Kidney (tissue), 14 donors: ENCODE measurements around the gene CNTD1. TPM values are rescaled to one million over a fixed set of nuclear protein-coding genes. Genes with fewer than 3 reads are reported as not detected.
A peak's percentile ranks its signal among the peaks of the same experiment; 100 is the strongest.

Experiments
- DNase-seq, 5 donors: peaks; one replicate each; pipeline ENCODE4 v3.0.0-alpha.2; 2013 to 2020
- FAIRE-seq: peaks from 2 replicates; lab custom pipeline; 2012; peaks lifted over from hg19 to GRCh38; lab: Jason Lieb, UNC
- H3K27ac ChIP-seq, 2 donors: one replicate each; pipeline ENCODE4 v1.7.0; 2013; ENCODE audit warnings: low read depth in 2 of 2, low read length in 2 of 2, inconsistent platforms in 1 of 2
- H3K27me3 ChIP-seq: one replicate; pipeline ENCODE4 v1.7.1; 2013; ENCODE audit warnings: low read length, inconsistent platforms; ENCODE audit not compliant: control insufficient read depth, insufficient read depth
- H3K36me3 ChIP-seq, 3 donors: one replicate each; pipeline versions ENCODE4 v1.7.0 to v1.7.1; 2013; ENCODE audit warnings: low read length in 3 of 3, control low read depth in 1 of 3, inconsistent platforms in 1 of 3; ENCODE audit not compliant: insufficient read depth in 3 of 3, control insufficient read depth in 2 of 3
- H3K4me1 ChIP-seq, 3 donors: one replicate each; pipeline versions ENCODE4 v1.7.0 to v1.7.1; 2013; ENCODE audit warnings: low read length in 3 of 3, inconsistent platforms in 1 of 3, low read depth in 1 of 3; ENCODE audit not compliant: control insufficient read depth in 2 of 3, insufficient read depth in 2 of 3
- H3K4me3 ChIP-seq, 3 donors: one replicate each; pipeline versions ENCODE4 v1.7.0 to v1.8.1; 2013; ENCODE audit warnings: low read length in 3 of 3, control low read depth in 1 of 3, inconsistent platforms in 1 of 3
- H3K9ac ChIP-seq, 3 donors: one replicate each; pipeline versions ENCODE4 v1.7.0 to v1.7.1; 2013; ENCODE audit warnings: low read length in 3 of 3, control low read depth in 1 of 3, inconsistent platforms in 1 of 3
- H3K9me3 ChIP-seq, 3 donors: one replicate each; pipeline versions ENCODE4 v1.7.0 to v1.7.1; 2013; ENCODE audit warnings: low read length in 3 of 3, control low read depth in 1 of 3, inconsistent platforms in 1 of 3; ENCODE audit not compliant: control insufficient read depth in 2 of 3, insufficient read depth in 1 of 3
- CTCF ChIP-seq: IDR thresholded peaks from 3 replicates; pipeline ENCODE4 v1.5.1; 2012; ENCODE audit warnings: mild to moderate bottlenecking, moderate library complexity, borderline replicate concordance; ENCODE audit not compliant: insufficient read depth; ENCODE audit errors: extremely low read depth
- intact Hi-C: fragments of 100-400 bp; cut with DNase I; formaldehyde crosslinking; loops from one replicate; pipeline ENCODE4 v1.11.1; 2022
- polyA plus RNA-seq: library from polyadenylated mRNA; stranded (reverse); fragments of 350-450 nt; fragmentation: Illumina TruSeq; extraction: RNeasy Lipid Tissue Mini Kit (QIAGEN cat#74804); gene quantifications from one replicate; pipeline ENCODE4 v1.2.3, GENCODE V29; 2014; ENCODE audit warnings: low read depth, low replicate concordance; ENCODE audit not compliant: insufficient read depth
- total RNA-seq: library from RNA; stranded (reverse); fragmentation: NEBNext Ultra II Directional; extraction: Animal tissue kit (Norgen Biotek cat#: 25700); gene quantifications from one replicate; pipeline ENCODE4 v1.2.1, GENCODE V29; 2021
- donor health status: control.
- donor health status: control.
- donor health status: control.
- donor health status: control.
- donor health status: control.
- donor health status: DM: yes; HTN: yes; CAD: no.
- donor health status: Normal renal cell carcinoma (clear cell type).

The CNTD1 gene
- total and polyA plus RNA-seq, 2 donors from 2014 or later, result 0.60 to 0.95 TPM

GRCh38 chr17:42784409-42784808 lies 14.3 kb upstream of the CNTD1 start:
- Histone ChIP-seq H3K4me3 (peak overlapping the region in 1 of 3 donors; percentile 79), H3K27ac (peak overlapping the region in 1 of 2 donors; percentile 67), H3K9ac (peak overlapping the region in 1 of 3 donors; percentile 58), H3K4me1 (peaks cover 0 to 10% (median 2%) of the 10 kb centered on the region in 3 donors), H3K36me3 (peaks cover 0 to 8% (median 0%) of the 10 kb centered on the region in 3 donors), H3K27me3 (peaks cover 44% of the 10 kb centered on the region), H3K9me3 (no peaks in the 10 kb centered on the region)
- no peak for TF ChIP-seq CTCF
- peak in 1 of 5 donors; percentile 67 for DNase-seq
- FAIRE-seq, result no peak
- intact Hi-C loops, result no loop called here

GRCh38 chr17:42784811-42785592 lies 13.7 kb upstream of the CNTD1 start:
- DNase-seq (peak in 2 of 5 donors; percentile 52 to 66), FAIRE-seq (no peak)
- H3K4me3 ChIP-seq, result peak overlapping the region in 1 of 3 donors; percentile 79
- H3K27me3 ChIP-seq, result peaks cover 44% of the 10 kb centered on the region
- peaks cover 0 to 8% (median 0%) of the 10 kb centered on the region in 3 donors for H3K36me3 ChIP-seq
- peaks cover 0 to 8% (median 2%) of the 10 kb centered on the region in 3 donors for H3K4me1 ChIP-seq
- peak overlapping the region in 1 of 3 donors; percentile 58 for H3K9ac ChIP-seq
- intact Hi-C loops, result no loop called here
- no peak for TF ChIP-seq CTCF
- peak overlapping the region; percentile 55 to 60 for H3K27ac ChIP-seq
- no peaks in the 10 kb centered on the region for H3K9me3 ChIP-seq

GRCh38 chr17:42787266-42787665 lies 11.4 kb upstream of the CNTD1 start:
- peaks cover 35% of the 10 kb centered on the region for H3K27me3 ChIP-seq
- no peak for FAIRE-seq

More at GRCh38 chr17:42787266-42787665, 11.4 kb upstream of the CNTD1 start:
- intact Hi-C loops, result no loop called here
- no peak for TF ChIP-seq CTCF
- Histone ChIP-seq H3K4me3 (no peak overlapping the region), H3K36me3 (peaks cover 0 to 8% (median 0%) of the 10 kb centered on the region in 3 donors), H3K27ac (peak overlapping the region; percentile 6 to 23), H3K9me3 (no peaks in the 10 kb centered on the region), H3K9ac (no peak overlapping the region), H3K4me1 (peaks cover 0 to 6% (median 2%) of the 10 kb centered on the region in 3 donors)
- DNase-seq, result peak in 1 of 5 donors; percentile 51
